Activated T-cell treated with anti-CD3 and anti-CD28 coated beads for 24 hours (primary cell): ENCODE data around the gene ATP1B2.

Source experiments
- DNase-seq: peaks from one replicate; pipeline ENCODE4 v3.0.0-alpha.2; 2020; ENCODE audit warnings: low read depth

ATP1B2 gene

DNA sequence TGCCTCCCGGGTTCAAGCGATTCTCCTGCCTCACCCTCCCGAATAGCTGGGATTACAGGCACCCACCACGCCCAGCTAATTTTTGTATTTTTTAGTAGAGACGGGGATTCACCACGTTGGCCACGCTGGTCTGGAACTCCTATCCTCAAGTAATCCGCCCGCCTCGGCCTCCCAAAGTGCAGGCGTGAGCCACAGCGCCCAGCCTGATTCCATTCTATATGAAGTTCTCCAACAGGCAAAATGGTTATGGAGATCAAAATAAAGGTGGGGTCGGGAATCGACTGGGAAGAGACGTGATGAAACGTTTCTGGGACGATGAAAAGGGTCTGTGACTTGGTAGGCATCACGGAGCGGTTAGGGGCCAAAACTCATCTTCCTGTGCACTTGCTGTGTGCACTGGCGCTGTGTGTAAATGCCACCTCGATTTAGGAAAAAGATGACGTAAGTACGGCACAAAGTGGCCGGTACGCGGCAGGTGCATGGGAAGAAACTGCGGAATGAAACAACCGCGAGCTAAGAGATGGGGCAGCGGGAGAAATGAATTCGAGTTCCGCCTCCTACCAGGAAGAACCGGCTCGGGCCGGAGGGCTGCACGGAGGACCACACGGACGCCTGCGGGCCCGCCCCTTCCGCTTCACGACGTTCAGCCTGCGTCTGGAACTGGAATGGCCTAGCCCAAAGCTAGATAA, 35.0 kb downstream of the ATP1B2 start:
- peak; percentile 84 for DNase-seq

GRCh38 chr17:7686222-7687071, 35.7 kb downstream of the ATP1B2 start:
- peak; percentile 70 for DNase-seq

GRCh38 chr17:7687072-7687907, 36.6 kb downstream of the ATP1B2 start, which contains the start of gene TP53:
TSS of gene TP53 (minus strand) at chr17:7687490. CDS start at chr17:7676594, 10,896 bp downstream.
- peak; percentile 81 for DNase-seq

DNA sequence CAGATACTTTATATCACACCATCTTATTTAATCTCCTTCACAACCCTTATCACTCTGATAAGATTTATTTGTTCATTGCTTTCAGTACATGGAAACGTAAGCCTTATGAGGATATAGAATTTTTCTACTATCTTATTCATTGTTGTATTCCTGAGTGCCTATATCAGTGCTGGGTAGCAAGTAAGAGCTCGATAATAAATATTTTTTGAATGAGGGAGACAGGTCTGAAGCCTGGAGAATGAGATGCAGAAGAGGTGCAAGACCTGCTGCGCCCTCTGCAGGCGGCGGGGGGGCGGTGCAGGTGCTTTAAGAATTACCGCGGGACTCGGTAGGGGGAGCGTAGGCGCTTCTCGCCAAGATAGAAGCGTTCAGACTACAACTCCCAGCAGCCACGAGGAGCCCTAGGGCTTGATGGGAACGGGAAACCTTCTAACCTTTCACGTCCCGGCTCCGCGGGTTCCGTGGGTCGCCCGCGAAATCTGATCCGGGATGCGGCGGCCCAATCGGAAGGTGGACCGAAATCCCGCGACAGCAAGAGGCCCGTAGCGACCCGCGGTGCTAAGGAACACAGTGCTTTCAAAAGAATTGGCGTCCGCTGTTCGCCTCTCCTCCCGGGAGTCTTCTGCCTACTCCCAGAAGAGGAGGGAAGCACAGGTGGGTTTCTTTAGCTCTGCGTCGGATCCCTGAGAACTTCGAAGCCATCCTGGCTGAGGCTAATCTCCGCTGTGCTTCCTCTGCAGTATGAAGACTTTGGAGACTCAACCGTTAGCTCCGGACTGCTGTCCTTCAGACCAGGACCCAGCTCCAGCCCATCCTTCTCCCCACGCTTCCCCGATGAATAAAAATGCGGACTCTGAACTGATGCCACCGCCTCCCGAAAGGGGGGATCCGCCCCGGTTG, 37.4 kb downstream of the ATP1B2 start, which contains the start of gene WRAP53:
WRAP53 (plus strand) TSS at position 570 of the 900 bp plus-strand sequence; CDS start at position 742, 172 bp downstream.
- peak; percentile 95 for DNase-seq

DNA sequence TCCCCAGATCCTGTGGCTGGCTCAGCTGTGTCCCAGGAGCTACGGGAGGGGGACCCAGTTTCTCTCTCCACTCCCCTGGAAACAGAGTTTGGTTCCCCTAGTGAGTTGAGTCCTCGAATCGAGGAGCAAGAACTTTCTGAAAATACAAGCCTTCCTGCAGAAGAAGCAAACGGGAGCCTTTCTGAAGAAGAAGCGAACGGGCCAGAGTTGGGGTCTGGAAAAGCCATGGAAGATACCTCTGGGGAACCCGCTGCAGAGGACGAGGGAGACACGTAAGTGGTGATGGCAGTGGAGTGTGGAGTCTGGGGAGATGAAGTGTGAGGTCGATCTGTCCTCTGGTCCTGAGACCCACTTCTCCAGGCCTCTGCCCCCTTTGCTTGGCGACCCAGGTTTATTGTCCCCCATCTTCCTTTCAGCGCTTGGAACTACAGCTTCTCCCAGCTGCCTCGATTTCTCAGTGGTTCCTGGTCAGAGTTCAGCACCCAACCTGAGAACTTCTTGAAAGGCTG, 38.1 kb downstream of the ATP1B2 start:
- no peak for DNase-seq

DNA sequence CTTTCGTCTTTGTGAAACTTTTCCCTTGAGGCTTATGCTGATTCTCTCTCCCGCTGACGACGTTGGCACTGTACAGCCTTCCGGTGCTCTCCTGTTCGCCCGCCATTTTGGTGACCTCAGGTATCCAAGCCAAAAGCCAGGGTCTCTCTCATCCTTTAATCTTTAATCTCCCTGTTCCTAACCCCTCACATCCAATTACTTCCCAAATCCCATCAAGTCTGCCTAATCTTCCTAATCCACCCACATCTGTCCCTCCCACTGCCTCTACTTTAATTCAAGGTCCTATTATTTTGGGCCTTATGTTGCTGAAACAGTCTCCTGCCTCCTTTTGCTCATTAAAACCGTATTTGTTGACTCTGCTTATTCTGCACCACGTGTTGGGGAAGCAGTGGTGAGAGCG, 44.9 kb downstream of the ATP1B2 start:
- no peak for DNase-seq

GRCh38 chr17:7697828-7698588, 47.3 kb downstream of the ATP1B2 start:
- DNase-seq, result no peak

GRCh38 chr17:7700510-7700909, 49.8 kb downstream of the ATP1B2 start:
- DNase-seq, result no peak

GRCh38 chr17:7701681-7702080, 51.0 kb downstream of the ATP1B2 start:
- DNase-seq, result no peak

DNA sequence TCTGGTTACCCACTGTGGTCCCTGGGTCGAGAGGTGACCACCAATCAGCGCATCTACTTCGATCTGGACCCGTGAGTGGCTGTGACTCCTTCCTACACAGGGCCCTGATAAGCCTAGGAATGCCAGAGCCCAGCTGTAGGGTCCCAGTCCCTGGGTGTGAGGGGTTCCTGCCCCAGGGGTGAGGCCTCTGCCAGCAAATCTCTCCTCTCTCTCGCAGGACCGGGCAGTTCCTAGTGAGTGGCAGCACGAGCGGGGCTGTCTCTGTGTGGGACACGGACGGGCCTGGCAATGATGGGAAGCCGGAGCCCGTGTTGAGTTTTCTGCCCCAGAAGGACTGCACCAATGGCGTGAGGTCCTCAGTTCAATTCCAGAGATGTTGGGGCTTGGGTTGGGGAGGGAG, 52.0 kb downstream of the ATP1B2 start:
- no peak for DNase-seq

- DNase-seq, result no peak
Measured at GRCh38 chr17:7703584-7704479, 53.1 kb downstream of the ATP1B2 start.

DNA sequence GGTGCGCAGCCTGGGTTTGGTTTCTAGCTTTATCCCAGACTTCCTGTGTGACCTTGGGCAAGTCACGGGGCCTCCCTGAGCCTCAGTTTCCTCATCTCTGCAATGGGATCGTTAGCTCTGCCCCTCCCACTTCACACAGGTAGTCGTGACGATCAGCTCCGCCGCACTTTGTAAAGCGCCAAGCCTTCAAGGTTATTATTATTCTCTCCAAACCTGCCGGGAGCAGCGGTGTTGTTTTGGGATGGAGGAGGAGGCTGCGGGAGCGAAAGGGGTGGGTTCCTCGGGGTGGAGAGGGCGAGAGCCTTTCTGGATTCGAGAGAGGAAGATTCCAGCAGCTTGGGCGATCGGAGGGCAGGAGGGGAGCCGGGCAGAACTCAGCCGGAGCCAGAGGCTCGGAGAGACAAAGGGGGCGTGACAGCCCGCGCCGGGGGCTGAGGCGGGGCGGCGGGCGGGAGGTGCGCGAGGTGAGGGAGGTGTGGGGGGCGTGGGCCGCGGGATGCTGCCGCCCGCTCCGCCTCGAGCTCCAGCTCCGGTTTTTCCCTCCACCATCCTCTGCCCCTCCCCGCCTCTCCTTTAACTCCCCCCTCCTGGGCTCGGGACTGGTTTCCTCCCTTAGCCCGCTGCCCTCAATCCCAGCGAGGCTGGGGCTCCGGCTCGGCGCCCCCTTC, 54.0 kb downstream of the ATP1B2 start, which contains the start of gene EFNB3:
EFNB3 (plus strand) TSS at position 602 of the 668 bp plus-strand sequence. CDS start 397 bp downstream, outside the sequence.
- DNase-seq, result no peak

- DNase-seq, result no peak
Measured at GRCh38 chr17:7705269-7706255, 54.8 kb downstream of the ATP1B2 start.

DNA sequence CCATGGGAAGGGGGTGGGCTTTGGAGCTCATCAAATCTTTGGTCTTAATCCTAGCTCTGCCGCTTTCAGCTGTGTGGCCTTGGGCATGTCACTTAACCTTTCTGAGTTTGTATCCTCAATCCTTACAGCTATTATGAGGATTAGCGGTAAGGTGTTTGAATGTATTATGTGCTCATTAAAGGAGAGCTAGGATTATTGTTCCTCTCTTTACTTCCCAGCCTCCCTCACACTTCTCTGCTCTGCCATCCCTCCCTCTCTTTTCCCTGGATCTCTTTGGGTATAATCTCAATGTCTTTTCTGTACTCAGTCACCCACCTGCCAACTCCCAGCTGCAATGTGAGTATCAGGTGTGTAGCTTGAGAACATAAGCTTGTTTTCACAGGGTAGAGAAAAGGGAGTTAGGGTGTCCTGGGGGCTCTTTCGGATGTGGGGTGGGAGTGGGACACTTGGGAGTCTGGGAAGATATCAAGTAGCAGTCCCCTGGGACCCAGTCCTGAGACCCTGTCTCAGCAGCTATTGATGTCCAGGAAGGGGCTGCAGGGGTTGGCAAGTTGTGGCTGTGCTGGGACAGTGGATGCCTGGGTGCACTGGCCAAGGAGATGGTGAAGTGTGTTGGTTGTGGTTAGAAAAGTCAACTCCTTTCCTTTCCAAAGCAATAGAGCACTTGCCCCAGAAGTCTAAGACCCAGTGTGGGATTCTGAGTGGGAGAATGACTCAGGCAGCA, 56.1 kb downstream of the ATP1B2 start:
- no peak for DNase-seq
